Measurements from ENCODE around the gene CHRNE.
"Not testable (repeated sequence)": the region's sequence is repeated elsewhere in the genome, so short reads cannot be mapped to it uniquely, and the experiment has no call there.

Gene CHRNE

DNA sequence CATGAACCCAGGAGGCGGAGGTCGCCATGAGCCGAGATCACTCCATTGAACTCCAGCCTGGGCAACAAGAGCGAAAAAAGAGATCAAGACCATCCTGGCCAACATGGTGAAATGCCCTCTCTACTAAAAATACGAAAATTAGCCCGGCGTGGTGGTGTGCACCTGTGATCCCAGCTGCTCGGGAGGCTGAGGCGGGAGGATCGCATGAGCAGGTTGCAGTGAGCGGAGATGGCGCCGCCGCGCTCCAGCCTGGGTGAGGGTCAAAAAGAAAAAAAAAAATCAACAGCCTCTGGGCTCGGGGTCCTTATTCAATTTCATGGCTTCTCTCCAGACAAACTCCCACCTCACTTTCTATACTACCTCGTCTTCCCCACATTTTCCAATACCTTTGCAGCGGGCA is 26.0 kb upstream of the CHRNE start:
- H3K27ac ChIP-seq (ENCODE audit: insufficient read depth, low read depth, low read length, poor library complexity, severe bottlenecking) = no peak overlapping the region
- H3K36me3 ChIP-seq (ENCODE audit: control insufficient read depth, insufficient read depth, low read length) = no peaks in the 10 kb centered on the region
- no peaks in the 10 kb centered on the region for H3K4me1 ChIP-seq (ENCODE audit: control insufficient read depth, insufficient read depth, low read length)
- no peaks in the 10 kb centered on the region for H3K9me3 ChIP-seq (ENCODE audit: control insufficient read depth, low read length)
- WGBS, 2 experiments = 93 to 95% methylated on average over 18 of the region's 18 CpGs
- no peak overlapping the region for H3K4me3 ChIP-seq (ENCODE audit: insufficient read depth, low read depth, low read length)
- H3K27me3 ChIP-seq (ENCODE audit: control insufficient read depth, insufficient read depth, low read length, poor library complexity, severe bottlenecking) = no peaks in the 10 kb centered on the region

DNA sequence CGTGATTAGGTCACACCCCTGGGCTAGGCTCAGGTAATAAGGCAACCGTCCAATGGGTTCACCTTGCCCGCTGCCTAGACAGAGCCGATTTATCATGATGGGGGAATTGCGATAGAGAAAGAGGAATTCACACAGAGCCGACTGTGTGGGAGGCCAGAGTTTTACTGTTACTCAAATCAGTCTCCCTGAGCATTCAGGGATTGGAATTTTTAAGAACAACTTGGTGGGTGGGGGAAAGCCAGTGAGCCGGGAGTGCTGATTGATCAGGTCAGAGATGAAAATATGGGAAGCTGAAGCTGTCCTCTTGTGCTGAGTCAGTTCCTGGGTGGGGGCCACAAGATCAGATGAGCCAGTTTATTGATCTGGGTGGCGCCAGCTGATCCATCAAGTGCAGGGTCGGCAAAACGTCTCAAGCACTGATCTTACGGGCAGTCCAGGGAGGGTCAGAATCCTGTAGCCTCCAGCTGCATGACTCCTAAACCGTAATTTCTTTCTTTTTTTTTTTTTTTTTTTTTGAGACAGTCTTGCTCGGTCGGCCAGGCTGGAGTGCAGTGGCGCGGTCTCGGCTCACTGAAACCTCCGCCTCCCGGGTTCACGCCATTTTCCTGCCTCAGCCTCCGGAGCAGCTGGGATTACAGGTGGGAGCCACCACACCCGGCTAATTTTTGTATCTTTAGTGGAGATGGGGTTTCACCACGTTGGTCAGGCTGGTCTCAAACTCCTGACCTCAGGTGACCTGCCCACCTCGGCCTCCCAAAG is 23.9 kb upstream of the CHRNE start:
- H3K27ac ChIP-seq (ENCODE audit: insufficient read depth, low read depth, low read length, poor library complexity, severe bottlenecking); H3K4me3 ChIP-seq (ENCODE audit: insufficient read depth, low read depth, low read length); H3K9me3 ChIP-seq (ENCODE audit: control insufficient read depth, low read length); H3K4me1 ChIP-seq (ENCODE audit: control insufficient read depth, insufficient read depth, low read length); H3K27me3 ChIP-seq (ENCODE audit: control insufficient read depth, insufficient read depth, low read length, poor library complexity, severe bottlenecking); H3K36me3 ChIP-seq (ENCODE audit: control insufficient read depth, insufficient read depth, low read length): not testable (repeated sequence)
- WGBS, 2 experiments = 93 to 94% methylated on average over 24 of the region's 24 CpGs

DNA sequence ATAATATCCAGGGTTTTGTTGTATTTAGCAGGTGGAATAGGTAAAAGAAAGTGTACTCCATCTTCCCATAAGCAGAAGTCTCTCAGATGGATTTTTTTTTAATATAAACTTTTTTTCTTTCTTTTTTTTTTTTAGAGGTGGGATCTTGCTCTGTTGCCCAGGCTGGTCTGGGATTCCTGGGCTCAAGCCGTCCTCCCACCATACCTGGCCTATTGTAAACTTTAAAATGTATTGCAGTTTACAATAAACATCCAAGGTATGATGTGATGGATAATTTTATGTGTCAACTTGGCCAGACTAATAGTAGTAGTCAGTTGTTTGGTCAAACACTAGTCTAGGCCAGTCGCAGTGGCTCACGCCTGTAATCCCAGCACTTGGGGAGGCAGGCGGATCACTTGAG is 18.4 kb upstream of the CHRNE start:
- Histone ChIP-seq H3K27me3 (ENCODE audit: control insufficient read depth, insufficient read depth, low read length, poor library complexity, severe bottlenecking) (no peaks in the 10 kb centered on the region), H3K36me3 (ENCODE audit: control insufficient read depth, insufficient read depth, low read length) (no peaks in the 10 kb centered on the region), H3K9me3 (ENCODE audit: control insufficient read depth, low read length) (no peaks in the 10 kb centered on the region), H3K4me3 (ENCODE audit: insufficient read depth, low read depth, low read length) (no peak overlapping the region), H3K4me1 (ENCODE audit: control insufficient read depth, insufficient read depth, low read length) (no peaks in the 10 kb centered on the region), H3K27ac (ENCODE audit: insufficient read depth, low read depth, low read length, poor library complexity, severe bottlenecking) (no peak overlapping the region)
- WGBS, 2 experiments = 82 to 95% methylated on average over 3 to 4 of the region's 4 CpGs

DNA sequence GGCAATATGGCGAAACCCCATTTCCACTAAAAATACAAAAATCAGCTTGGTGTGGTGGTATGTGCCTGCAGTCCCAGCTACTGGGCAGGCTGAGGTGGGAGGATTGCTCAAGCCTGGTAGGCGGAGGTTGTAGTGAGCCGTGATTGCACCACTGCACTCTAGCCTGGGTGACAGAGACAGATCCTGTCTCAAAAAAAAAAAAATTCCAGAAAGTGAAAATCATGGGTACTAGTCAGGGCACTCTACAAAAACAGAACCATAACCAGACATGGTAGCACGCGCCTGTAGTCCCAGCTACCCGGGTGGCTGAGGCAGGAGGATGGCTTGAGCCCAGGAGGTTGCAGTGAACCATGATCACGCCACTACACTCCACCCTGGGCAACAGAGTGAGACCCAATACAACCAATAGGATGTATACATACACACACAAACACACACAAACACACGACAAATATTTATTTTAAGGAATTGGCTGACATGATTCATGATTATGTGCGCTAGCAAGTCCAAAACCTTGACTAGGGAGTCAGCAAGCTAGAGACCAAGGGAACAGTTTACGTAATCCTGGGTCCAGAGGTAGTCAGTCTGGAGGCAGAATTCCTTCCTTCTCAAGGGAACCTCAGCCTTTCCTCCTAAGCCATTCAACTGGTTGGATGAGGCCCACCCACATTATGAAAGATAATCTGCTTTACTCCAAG is 17.6 kb upstream of the CHRNE start:
- Histone ChIP-seq H3K27ac (ENCODE audit: insufficient read depth, low read depth, low read length, poor library complexity, severe bottlenecking) (no peak overlapping the region), H3K4me3 (ENCODE audit: insufficient read depth, low read depth, low read length) (no peak overlapping the region)

DNA sequence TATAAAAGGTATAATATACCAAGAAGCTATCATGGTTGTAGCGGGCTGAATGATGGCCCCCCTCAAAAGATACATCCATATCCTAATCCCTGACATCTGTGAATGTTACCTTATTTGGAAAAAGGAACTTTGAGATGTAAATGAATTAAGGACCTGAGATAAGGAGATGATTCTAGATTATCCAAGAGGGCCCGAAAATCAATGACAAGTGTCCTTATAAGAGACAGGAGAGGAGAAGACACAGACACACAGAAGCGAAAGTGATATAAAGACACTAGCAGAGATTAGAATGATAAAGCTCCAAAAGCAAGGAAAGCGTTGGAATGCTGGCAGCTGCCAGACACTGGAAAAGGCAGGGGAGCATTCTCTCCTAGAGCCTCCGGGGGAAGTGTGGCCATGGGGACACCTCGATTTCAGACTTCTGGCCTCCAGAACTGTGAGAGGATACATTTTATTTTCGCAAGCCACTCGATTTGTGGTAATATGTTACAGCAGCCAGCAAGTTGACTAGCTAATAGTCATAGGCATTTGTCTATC is 16.7 kb upstream of the CHRNE start:
- Histone ChIP-seq H3K36me3 (ENCODE audit: control insufficient read depth, insufficient read depth, low read length) (no peaks in the 10 kb centered on the region), H3K4me3 (ENCODE audit: insufficient read depth, low read depth, low read length) (no peak overlapping the region), H3K4me1 (ENCODE audit: control insufficient read depth, insufficient read depth, low read length) (no peaks in the 10 kb centered on the region), H3K27ac (ENCODE audit: insufficient read depth, low read depth, low read length, poor library complexity, severe bottlenecking) (no peak overlapping the region), H3K9me3 (ENCODE audit: control insufficient read depth, low read length) (no peaks in the 10 kb centered on the region), H3K27me3 (ENCODE audit: control insufficient read depth, insufficient read depth, low read length, poor library complexity, severe bottlenecking) (no peaks in the 10 kb centered on the region)
- WGBS, 2 experiments = 72% methylated on average over 7 of the region's 8 CpGs

More for the DNA sequence above, 17.6 kb upstream of the CHRNE start:
- Histone ChIP-seq H3K27me3 (ENCODE audit: control insufficient read depth, insufficient read depth, low read length, poor library complexity, severe bottlenecking) (no peaks in the 10 kb centered on the region), H3K36me3 (ENCODE audit: control insufficient read depth, insufficient read depth, low read length) (no peaks in the 10 kb centered on the region), H3K9me3 (ENCODE audit: control insufficient read depth, low read length) (no peaks in the 10 kb centered on the region), H3K4me1 (ENCODE audit: control insufficient read depth, insufficient read depth, low read length) (no peaks in the 10 kb centered on the region)
- WGBS, 2 experiments = 94% methylated on average over 10 of the region's 10 CpGs

DNA sequence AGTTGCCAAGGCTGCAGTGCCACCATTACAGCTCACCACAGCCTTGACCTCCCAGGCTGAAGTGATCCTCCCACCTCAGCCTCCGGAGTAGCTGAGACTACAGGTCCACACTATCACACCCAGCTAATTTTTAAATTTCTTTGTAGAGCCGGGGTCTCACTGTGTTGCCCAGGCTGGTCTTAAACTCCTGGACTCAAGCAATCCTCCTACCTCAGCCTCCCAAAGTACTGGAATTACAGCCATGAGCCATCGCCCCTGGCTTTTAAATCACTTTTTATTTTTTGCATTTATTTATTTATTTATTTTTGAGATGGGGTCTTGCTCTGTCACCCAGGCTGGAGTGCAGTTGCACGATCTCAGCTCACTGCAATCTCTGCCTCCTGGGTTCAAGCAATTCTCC is 11.7 kb upstream of the CHRNE start:
- H3K4me3 ChIP-seq (ENCODE audit: insufficient read depth, low read depth, low read length); H3K36me3 ChIP-seq (ENCODE audit: control insufficient read depth, insufficient read depth, low read length); H3K9me3 ChIP-seq (ENCODE audit: control insufficient read depth, low read length); H3K27me3 ChIP-seq (ENCODE audit: control insufficient read depth, insufficient read depth, low read length, poor library complexity, severe bottlenecking); H3K27ac ChIP-seq (ENCODE audit: insufficient read depth, low read depth, low read length, poor library complexity, severe bottlenecking); H3K4me1 ChIP-seq (ENCODE audit: control insufficient read depth, insufficient read depth, low read length): not testable (repeated sequence)
- 89 to 95% methylated on average over 3 to 4 of the region's 4 CpGs for WGBS, 2 experiments

DNA sequence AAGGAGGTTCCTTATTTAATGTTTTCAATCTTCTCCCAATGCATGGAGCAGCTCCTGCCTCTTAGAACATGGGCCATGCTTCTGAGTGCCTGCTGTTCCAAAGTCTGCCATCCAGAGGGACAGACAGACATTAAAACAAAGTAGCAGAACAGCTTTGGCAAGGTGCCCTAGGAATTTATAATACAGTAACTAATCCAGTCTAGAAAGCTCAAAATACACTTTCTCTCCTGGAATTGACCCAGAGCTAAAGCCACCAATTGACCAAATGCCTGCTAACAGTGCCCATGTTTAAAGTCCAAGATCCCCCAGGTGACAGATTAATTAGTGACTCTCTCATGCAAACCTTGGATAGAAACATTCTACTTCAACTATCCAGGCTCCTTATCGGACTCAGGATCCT is 11.1 kb upstream of the CHRNE start:
- Histone ChIP-seq H3K9me3 (ENCODE audit: control insufficient read depth, low read length) (no peaks in the 10 kb centered on the region), H3K4me1 (ENCODE audit: control insufficient read depth, insufficient read depth, low read length) (no peaks in the 10 kb centered on the region), H3K27me3 (ENCODE audit: control insufficient read depth, insufficient read depth, low read length, poor library complexity, severe bottlenecking) (no peaks in the 10 kb centered on the region), H3K27ac (ENCODE audit: insufficient read depth, low read depth, low read length, poor library complexity, severe bottlenecking) (no peak overlapping the region), H3K4me3 (ENCODE audit: insufficient read depth, low read depth, low read length) (no peak overlapping the region), H3K36me3 (ENCODE audit: control insufficient read depth, insufficient read depth, low read length) (no peaks in the 10 kb centered on the region)
- WGBS, 2 experiments = 82 to 100% methylated on average over 1 of the region's 1 CpG

DNA sequence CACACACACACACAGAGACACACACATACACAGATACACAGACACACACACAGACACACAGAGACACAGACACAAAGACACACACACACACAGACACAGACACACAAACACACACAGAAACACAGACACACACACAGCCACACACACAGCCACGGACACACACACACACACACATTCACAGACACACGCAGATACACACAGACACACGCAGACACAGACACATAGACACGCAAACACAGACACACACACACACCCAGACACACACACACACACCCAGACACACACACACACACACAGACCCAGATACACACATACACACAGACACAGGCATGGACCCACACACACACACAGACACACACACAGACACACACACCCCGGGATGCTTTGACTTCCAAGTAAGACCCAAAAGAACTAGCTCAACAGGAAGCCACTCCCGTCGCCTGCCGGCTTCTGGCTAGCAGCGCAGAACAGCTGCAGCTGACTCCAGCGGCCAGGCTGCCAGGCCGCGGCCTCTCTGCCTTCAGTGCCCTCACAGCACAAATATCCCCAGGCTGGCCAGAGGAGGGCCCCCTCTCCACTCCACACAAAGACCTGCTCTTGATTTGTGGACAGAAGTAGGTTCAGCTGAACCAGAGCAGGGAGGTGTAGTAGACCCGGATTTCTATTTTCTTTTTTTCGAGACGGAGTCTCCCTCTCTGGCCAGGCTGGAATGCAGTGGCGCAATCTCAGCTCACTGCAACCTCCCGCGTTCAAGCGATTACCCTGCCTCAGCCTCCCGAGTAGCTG is 6.0 kb upstream of the CHRNE start:
- H3K36me3 ChIP-seq (ENCODE audit: control insufficient read depth, insufficient read depth, low read length) = no peaks in the 10 kb centered on the region
- no peak overlapping the region for H3K4me3 ChIP-seq (ENCODE audit: insufficient read depth, low read depth, low read length)
- no peaks in the 10 kb centered on the region for H3K9me3 ChIP-seq (ENCODE audit: control insufficient read depth, low read length)
- H3K27me3 ChIP-seq (ENCODE audit: control insufficient read depth, insufficient read depth, low read length, poor library complexity, severe bottlenecking) = no peaks in the 10 kb centered on the region
- no peak overlapping the region for H3K27ac ChIP-seq (ENCODE audit: insufficient read depth, low read depth, low read length, poor library complexity, severe bottlenecking)
- 33 to 35% methylated on average over 20 of the region's 20 CpGs for WGBS, 2 experiments
- peaks cover 7% of the 10 kb centered on the region for H3K4me1 ChIP-seq (ENCODE audit: control insufficient read depth, insufficient read depth, low read length)

DNA sequence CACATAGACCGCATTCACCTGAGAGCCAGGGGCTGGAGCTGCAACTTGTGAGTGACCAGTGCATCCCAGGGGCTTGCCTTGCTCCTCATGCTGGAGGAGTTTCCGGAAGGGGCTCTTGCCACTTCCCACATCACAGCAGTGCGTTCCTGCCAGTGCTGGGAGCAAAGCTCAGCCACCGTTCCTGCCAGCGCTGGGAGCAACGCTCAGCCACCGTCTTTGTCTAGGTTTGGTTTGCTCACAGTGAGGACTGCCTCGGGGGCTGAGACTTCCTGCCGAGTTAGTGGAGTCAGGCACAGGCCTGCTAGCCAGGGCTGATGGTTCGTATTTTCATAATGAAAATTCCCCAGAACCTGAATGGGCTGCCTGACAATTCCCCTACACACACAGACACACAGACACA is 5.4 kb upstream of the CHRNE start:
- 26% methylated on average over 10 of the region's 10 CpGs for WGBS, 2 experiments
- no peaks in the 10 kb centered on the region for H3K36me3 ChIP-seq (ENCODE audit: control insufficient read depth, insufficient read depth, low read length)
- no peak overlapping the region for H3K4me3 ChIP-seq (ENCODE audit: insufficient read depth, low read depth, low read length)
- H3K27ac ChIP-seq (ENCODE audit: insufficient read depth, low read depth, low read length, poor library complexity, severe bottlenecking) = no peak overlapping the region
- H3K27me3 ChIP-seq (ENCODE audit: control insufficient read depth, insufficient read depth, low read length, poor library complexity, severe bottlenecking) = no peaks in the 10 kb centered on the region
- H3K9me3 ChIP-seq (ENCODE audit: control insufficient read depth, low read length) = no peaks in the 10 kb centered on the region
- peaks cover 7% of the 10 kb centered on the region for H3K4me1 ChIP-seq (ENCODE audit: control insufficient read depth, insufficient read depth, low read length)

DNA sequence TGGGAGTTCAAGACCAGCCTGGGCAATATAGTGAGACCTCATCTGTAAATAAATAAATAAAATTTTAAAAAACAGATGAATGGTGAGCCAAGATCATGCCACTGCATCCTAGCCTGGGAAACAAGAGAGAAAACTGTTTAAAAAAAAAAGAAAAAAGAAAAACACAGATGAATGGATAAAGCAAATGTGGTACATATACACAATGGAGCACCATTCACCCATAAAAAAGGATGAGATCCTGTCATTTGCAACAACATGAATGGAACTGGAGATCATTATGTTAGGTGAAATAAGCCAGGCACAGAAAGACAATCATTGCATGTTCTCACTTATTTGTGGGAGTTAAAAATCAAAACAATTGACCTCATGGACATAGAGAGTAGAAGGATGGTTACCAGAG is 3.7 kb upstream of the CHRNE start:
- not testable (repeated sequence) for H3K27me3 ChIP-seq (ENCODE audit: control insufficient read depth, insufficient read depth, low read length, poor library complexity, severe bottlenecking); H3K9me3 ChIP-seq (ENCODE audit: control insufficient read depth, low read length); H3K4me1 ChIP-seq (ENCODE audit: control insufficient read depth, insufficient read depth, low read length); H3K4me3 ChIP-seq (ENCODE audit: insufficient read depth, low read depth, low read length); H3K36me3 ChIP-seq (ENCODE audit: control insufficient read depth, insufficient read depth, low read length); H3K27ac ChIP-seq (ENCODE audit: insufficient read depth, low read depth, low read length, poor library complexity, severe bottlenecking)

Data from ectodermal cell (in vitro differentiated cells).